T-cell (primary cell): ENCODE measurements around the gene PIP5K1C. TPM values are rescaled to one million over a fixed set of nuclear protein-coding genes. Genes with fewer than 3 reads are reported as not detected.

Experiments used
- ATAC-seq, 4 experiments: fragments of 200-7000 bp in 3 of 4; fragments of 150-1000 bp in 1 of 4; cut with Tn5 transposase; replicated peaks in 1 of 4; 1 replicate in 3 of 4; 2 replicates in 1 of 4; pipeline ENCODE4 v1.10.0; 2021; ENCODE audit warnings: moderate library complexity in 3 of 4, mild to moderate bottlenecking in 2 of 4, moderate number of reproducible peaks in 1 of 4
- CTCF ChIA-PET, 2 donors: fragments of 300-600 bp; sonication (Branson Sonifier 250); formaldehyde crosslinking; loops; one replicate each; lab custom pipeline; 2022; ENCODE audit warnings: antibody characterized with exemption in 2 of 2; lab: Charles Lee
- POLR2A ChIA-PET, 2 donors: fragments of 300-600 bp; sonication (Branson Sonifier 250); formaldehyde crosslinking; loops; one replicate each; lab custom pipeline; 2022; ENCODE audit warnings: antibody characterized with exemption in 2 of 2; lab: Charles Lee
- DNase-seq, 35 experiments: peaks; one replicate each; pipeline versions ENCODE4 v3.0.0 to v3.0.0-alpha.2; 2013 to 2023
- H3K27ac ChIP-seq: one replicate; pipeline ENCODE4 v1.5.1; 2013; ENCODE audit warnings: low read length
- H3K27me3 ChIP-seq, 2 experiments: replicated peaks in 1 of 2; 1 replicate in 1 of 2; 2 replicates in 1 of 2; pipeline versions ENCODE4 v1.6.1 to v1.7.0; 2013; ENCODE audit warnings: low read length in 1 of 2, mixed read lengths in 1 of 2; ENCODE audit not compliant: control insufficient read depth in 2 of 2, insufficient read depth in 2 of 2; ENCODE audit errors: extremely low read depth in 1 of 2
- H3K36me3 ChIP-seq, 2 donors: 1 replicate in 1 of 2; 2 replicates in 1 of 2; pipeline versions ENCODE4 v1.6.1 to v1.7.0; 2013; ENCODE audit warnings: low read length in 1 of 2; ENCODE audit not compliant: control insufficient read depth in 2 of 2, insufficient read depth in 1 of 2; ENCODE audit errors: extremely low read depth in 1 of 2
- H3K4me1 ChIP-seq, 2 experiments: 1 replicate in 1 of 2; 2 replicates in 1 of 2; pipeline versions ENCODE4 v1.6.1 to v1.7.0; 2013; ENCODE audit warnings: low read length in 2 of 2, mixed read lengths in 1 of 2; ENCODE audit not compliant: insufficient read depth in 2 of 2, control insufficient read depth in 1 of 2; ENCODE audit errors: extremely low read depth in 1 of 2
- H3K4me3 ChIP-seq, 2 donors: 1 replicate in 1 of 2; 2 replicates in 1 of 2; pipeline versions ENCODE4 v1.5.1 to v1.7.0; 2013; ENCODE audit warnings: mild to moderate bottlenecking in 2 of 2, low read length in 1 of 2, moderate library complexity in 1 of 2; ENCODE audit not compliant: control insufficient read depth in 1 of 2; ENCODE audit errors: extremely low read depth in 1 of 2
- H3K9me3 ChIP-seq: 2 replicates; pipeline ENCODE4 v1.7.0; 2013
- H3K27ac Mint-ChIP-seq, 2 donors: one replicate each; pipeline ENCODE4 v1.8.0; 2020 to 2021; ENCODE audit warnings: mild to moderate bottlenecking in 2 of 2, mixed read lengths in 2 of 2
- H3K27me3 Mint-ChIP-seq, 2 donors: one replicate each; pipeline ENCODE4 v1.8.0; 2021 to 2022; ENCODE audit warnings: mixed read lengths in 2 of 2
- H3K36me3 Mint-ChIP-seq: one replicate; pipeline ENCODE4 v1.8.0; 2021; ENCODE audit warnings: mixed read lengths
- H3K4me1 Mint-ChIP-seq, 3 donors: one replicate each; pipeline ENCODE4 v1.8.0; 2020 to 2022; ENCODE audit warnings: mixed read lengths in 3 of 3, mild to moderate bottlenecking in 1 of 3
- H3K4me3 Mint-ChIP-seq, 3 donors: one replicate each; pipeline ENCODE4 v1.8.0; 2020 to 2022; ENCODE audit warnings: mild to moderate bottlenecking in 3 of 3, mixed read lengths in 3 of 3, moderate library complexity in 3 of 3
- H3K9me3 Mint-ChIP-seq, 3 donors: one replicate each; pipeline ENCODE4 v1.8.0; 2020 to 2022; ENCODE audit warnings: mixed read lengths in 3 of 3
- WGBS: methylation state at CpG from one replicate; pipeline ENCODE4 v1.1.5; 2013; ENCODE audit warnings: missing lambda C conversion rate; ENCODE audit not compliant: insufficient coverage; 5-methylcytosine and 5-hydroxymethylcytosine counted together
- total RNA-seq, 35 experiments: library from RNA in 6 of 35; stranded (reverse) in 6 of 35; fragments of 120-200 nt in 1 of 35; gene quantifications; one replicate each; pipeline versions ENCODE4 v1.2.1 to v1.2.4 and lab custom pipeline; 2013 to 2026

Gene PIP5K1C
- total RNA-seq, 5 donors from 2014 or later (not counting 1 experiment from before 2014, with no cell fraction given), result 25.6 to 35.0 (median 32.1) TPM

GRCh38 chr19:3694361-3695123 is 5.7 kb downstream of the PIP5K1C start:
- Mint-ChIP-seq H3K36me3 (no peaks in the 10 kb centered on the region), H3K9me3 (no peaks in the 10 kb centered on the region), H3K4me3 (no peak overlapping the region), H3K27me3 (no peaks in the 10 kb centered on the region), H3K27ac (no peak overlapping the region), H3K4me1 (peaks cover 19 to 52% (median 43%) of the 10 kb centered on the region in 3 donors)
- H3K4me3 ChIP-seq, result no peak overlapping the region
- no peaks in the 10 kb centered on the region for H3K27me3 ChIP-seq
- ATAC-seq, result no peak
- ChIA-PET CTCF (no interaction called here), POLR2A (no interaction called here)
- no peaks in the 10 kb centered on the region for H3K36me3 ChIP-seq
- no peaks in the 10 kb centered on the region for H3K9me3 ChIP-seq
- H3K27ac ChIP-seq, result no peak overlapping the region
- peaks cover 3 to 47% of the 10 kb centered on the region in 2 experiments for H3K4me1 ChIP-seq
- no peak for DNase-seq
- WGBS, result 95% methylated on average over 35 of the region's 42 CpGs

GRCh38 chr19:3693025-3693925 is 7.0 kb downstream of the PIP5K1C start:
- 95% methylated on average over 22 of the region's 34 CpGs for WGBS
- Histone ChIP-seq H3K27me3 (no peaks in the 10 kb centered on the region), H3K36me3 (no peaks in the 10 kb centered on the region), H3K4me1 (peaks cover 1 to 44% of the 10 kb centered on the region in 2 experiments), H3K27ac (no peak overlapping the region), H3K4me3 (no peak overlapping the region), H3K9me3 (no peaks in the 10 kb centered on the region)
- ChIA-PET CTCF (interaction anchor here in 1 of 2 donors (0.5 to 0.8 kb wide), 2 partner anchors 9 to 709 kb away, joined by 3 read pairs; partner anchors contain the start of gene CHAF1A), POLR2A (no interaction called here)
- no peaks in the 10 kb centered on the region for H3K36me3 Mint-ChIP-seq
- H3K27me3 Mint-ChIP-seq, result no peaks in the 10 kb centered on the region
- no peaks in the 10 kb centered on the region for H3K9me3 Mint-ChIP-seq
- ATAC-seq (no peak), DNase-seq (no peak)
- peaks cover 21 to 48% (median 38%) of the 10 kb centered on the region in 3 donors for H3K4me1 Mint-ChIP-seq
- no peak overlapping the region for H3K27ac Mint-ChIP-seq
- H3K4me3 Mint-ChIP-seq, result no peak overlapping the region

- H3K9me3 Mint-ChIP-seq, result no peaks in the 10 kb centered on the region
- ATAC-seq (peak; percentile 34 to 56 (median 36)), DNase-seq (peak in 26 of 35 experiments; percentile 25 to 69 (median 49))
- POLR2A ChIA-PET, result no interaction called here
- H3K4me3 Mint-ChIP-seq, result no peak overlapping the region
- no peaks in the 10 kb centered on the region for H3K36me3 ChIP-seq
- peaks cover 21 to 46% (median 36%) of the 10 kb centered on the region in 3 donors for H3K4me1 Mint-ChIP-seq
- H3K4me1 ChIP-seq, result peaks cover 0 to 45% of the 10 kb centered on the region in 2 experiments
- 94% methylated on average over 25 of the region's 25 CpGs for WGBS
- H3K27ac Mint-ChIP-seq, result no peak overlapping the region
- H3K27ac ChIP-seq, result no peak overlapping the region
- CTCF ChIA-PET, result interaction anchor here (0.6 to 0.8 kb wide), 2 partner anchors 10 to 32 kb away, joined by 3 read pairs; no protein-coding TSS in a partner anchor
- H3K36me3 Mint-ChIP-seq, result no peaks in the 10 kb centered on the region
- H3K27me3 Mint-ChIP-seq, result no peaks in the 10 kb centered on the region
- H3K9me3 ChIP-seq, result no peaks in the 10 kb centered on the region
- no peak overlapping the region for H3K4me3 ChIP-seq
- no peaks in the 10 kb centered on the region for H3K27me3 ChIP-seq
These were observed 7.9 kb downstream of the PIP5K1C start for GRCh38 chr19:3692141-3693024.

- 96% methylated on average over 13 of the region's 18 CpGs for WGBS
- no peaks in the 10 kb centered on the region for H3K9me3 ChIP-seq
- H3K4me3 Mint-ChIP-seq, result no peak overlapping the region
- no peak for DNase-seq
- no peaks in the 10 kb centered on the region for H3K9me3 Mint-ChIP-seq
- H3K27ac Mint-ChIP-seq, result no peak overlapping the region
- ChIA-PET CTCF (no interaction called here), POLR2A (no interaction called here)
- no peaks in the 10 kb centered on the region for H3K36me3 ChIP-seq
- no peaks in the 10 kb centered on the region for H3K36me3 Mint-ChIP-seq
- H3K27ac ChIP-seq, result no peak overlapping the region
- no peak overlapping the region for H3K4me3 ChIP-seq
- H3K4me1 ChIP-seq, result peaks cover 0 to 46% of the 10 kb centered on the region in 2 experiments
- H3K27me3 ChIP-seq, result no peaks in the 10 kb centered on the region
- H3K27me3 Mint-ChIP-seq, result no peaks in the 10 kb centered on the region
- peaks cover 27 to 48% (median 42%) of the 10 kb centered on the region in 3 donors for H3K4me1 Mint-ChIP-seq
- ATAC-seq, result no peak
These were observed 8.5 kb downstream of the PIP5K1C start for GRCh38 chr19:3691726-3692125.

- Histone ChIP-seq H3K27me3 (no peaks in the 10 kb centered on the region), H3K9me3 (no peaks in the 10 kb centered on the region), H3K27ac (no peak overlapping the region), H3K36me3 (no peaks in the 10 kb centered on the region), H3K4me3 (no peak overlapping the region), H3K4me1 (peaks cover 0 to 46% of the 10 kb centered on the region in 2 experiments)
- CTCF ChIA-PET, result no interaction called here
- Mint-ChIP-seq H3K9me3 (no peaks in the 10 kb centered on the region), H3K4me3 (peak overlapping the region in 1 of 3 donors; percentile 13), H3K4me1 (peaks cover 27 to 49% (median 42%) of the 10 kb centered on the region in 3 donors), H3K27ac (no peak overlapping the region), H3K36me3 (no peaks in the 10 kb centered on the region), H3K27me3 (no peaks in the 10 kb centered on the region)
- DNase-seq, result no peak
- WGBS, result 96% methylated on average over 16 of the region's 16 CpGs
- POLR2A ChIA-PET, result no interaction called here
- no peak for ATAC-seq
These were observed 8.9 kb downstream of the PIP5K1C start for GRCh38 chr19:3691372-3691716.
